ENCODE measurements around the gene FAM13C.
"Not testable (repeated sequence)": the region's sequence is repeated elsewhere in the genome, so short reads cannot be mapped to it uniquely, and the experiment has no call there.

DNA sequence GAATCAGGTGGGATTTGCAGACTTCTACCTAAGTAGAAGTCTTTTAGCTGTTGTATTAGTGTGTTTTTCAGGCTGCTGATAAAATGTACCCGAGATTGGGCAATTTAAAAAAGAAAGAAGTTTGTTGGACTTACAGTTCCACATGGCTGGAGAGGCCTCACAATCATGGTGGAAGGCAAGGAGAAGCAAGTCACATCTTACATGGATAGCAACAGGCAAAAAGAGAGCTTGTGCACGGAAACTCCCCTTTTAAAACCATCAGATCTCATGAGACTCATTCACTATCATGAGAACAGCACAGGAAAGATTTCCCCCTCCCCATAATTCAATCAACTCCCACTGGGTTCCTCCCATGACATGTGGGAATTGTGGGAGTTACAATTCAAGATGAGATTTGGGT lies 123.2 kb downstream of the FAM13C start:
- TF ChIP-seq POLR2AphosphoS5 (IDR thresholded peaks at IDR 0.05; ENCODE audit: low read depth, low read length); FOSL2 (IDR thresholded peaks at IDR 0.05; ENCODE audit: borderline replicate concordance, low read depth); NFIC (IDR thresholded peaks at IDR 0.05; ENCODE audit: borderline replicate concordance); RCOR1 (IDR thresholded peaks at IDR 0.05; ENCODE audit: low read length); EZH2phosphoT487 (IDR thresholded peaks at IDR 0.05; ENCODE audit: borderline replicate concordance, low read depth); SIN3A (IDR thresholded peaks at IDR 0.05; ENCODE audit: borderline replicate concordance, low read depth, low read length): not testable (repeated sequence)
- TF ChIP-seq, protein P1, sequence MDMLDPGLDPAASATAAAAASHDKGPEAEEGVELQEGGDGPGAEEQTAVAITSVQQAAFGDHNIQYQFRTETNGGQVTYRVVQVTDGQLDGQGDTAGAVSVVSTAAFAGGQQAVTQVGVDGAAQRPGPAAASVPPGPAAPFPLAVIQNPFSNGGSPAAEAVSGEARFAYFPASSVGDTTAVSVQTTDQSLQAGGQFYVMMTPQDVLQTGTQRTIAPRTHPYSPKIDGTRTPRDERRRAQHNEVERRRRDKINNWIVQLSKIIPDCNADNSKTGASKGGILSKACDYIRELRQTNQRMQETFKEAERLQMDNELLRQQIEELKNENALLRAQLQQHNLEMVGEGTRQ (IDR thresholded peaks at IDR 0.05; ENCODE audit: borderline replicate concordance, low read depth, low read length), result not testable (repeated sequence)
- TF ChIP-seq, protein P2, sequence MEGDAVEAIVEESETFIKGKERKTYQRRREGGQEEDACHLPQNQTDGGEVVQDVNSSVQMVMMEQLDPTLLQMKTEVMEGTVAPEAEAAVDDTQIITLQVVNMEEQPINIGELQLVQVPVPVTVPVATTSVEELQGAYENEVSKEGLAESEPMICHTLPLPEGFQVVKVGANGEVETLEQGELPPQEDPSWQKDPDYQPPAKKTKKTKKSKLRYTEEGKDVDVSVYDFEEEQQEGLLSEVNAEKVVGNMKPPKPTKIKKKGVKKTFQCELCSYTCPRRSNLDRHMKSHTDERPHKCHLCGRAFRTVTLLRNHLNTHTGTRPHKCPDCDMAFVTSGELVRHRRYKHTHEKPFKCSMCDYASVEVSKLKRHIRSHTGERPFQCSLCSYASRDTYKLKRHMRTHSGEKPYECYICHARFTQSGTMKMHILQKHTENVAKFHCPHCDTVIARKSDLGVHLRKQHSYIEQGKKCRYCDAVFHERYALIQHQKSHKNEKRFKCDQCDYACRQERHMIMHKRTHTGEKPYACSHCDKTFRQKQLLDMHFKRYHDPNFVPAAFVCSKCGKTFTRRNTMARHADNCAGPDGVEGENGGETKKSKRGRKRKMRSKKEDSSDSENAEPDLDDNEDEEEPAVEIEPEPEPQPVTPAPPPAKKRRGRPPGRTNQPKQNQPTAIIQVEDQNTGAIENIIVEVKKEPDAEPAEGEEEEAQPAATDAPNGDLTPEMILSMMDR (IDR thresholded peaks at IDR 0.05), result not testable (repeated sequence)
- TF ChIP-seq, protein P3, sequence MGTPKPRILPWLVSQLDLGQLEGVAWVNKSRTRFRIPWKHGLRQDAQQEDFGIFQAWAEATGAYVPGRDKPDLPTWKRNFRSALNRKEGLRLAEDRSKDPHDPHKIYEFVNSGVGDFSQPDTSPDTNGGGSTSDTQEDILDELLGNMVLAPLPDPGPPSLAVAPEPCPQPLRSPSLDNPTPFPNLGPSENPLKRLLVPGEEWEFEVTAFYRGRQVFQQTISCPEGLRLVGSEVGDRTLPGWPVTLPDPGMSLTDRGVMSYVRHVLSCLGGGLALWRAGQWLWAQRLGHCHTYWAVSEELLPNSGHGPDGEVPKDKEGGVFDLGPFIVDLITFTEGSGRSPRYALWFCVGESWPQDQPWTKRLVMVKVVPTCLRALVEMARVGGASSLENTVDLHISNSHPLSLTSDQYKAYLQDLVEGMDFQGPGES (IDR thresholded peaks at IDR 0.05; ENCODE audit: low read depth, low read length), result not testable (repeated sequence)
